ENCODE measurements around the gene CAMSAP1. TPM values are rescaled to one million over a fixed set of nuclear protein-coding genes. Genes with fewer than 3 reads are reported as not detected.

The CAMSAP1 gene
- total RNA-seq, 1 donor, result 26.1 TPM

- H2AFZ ChIP-seq (ENCODE audit: low read length), result no peak overlapping the region
- no peaks in the 10 kb centered on the region for H3K4me1 ChIP-seq (ENCODE audit: insufficient read depth, low read length)
- H3K27me3 ChIP-seq (ENCODE audit: insufficient read depth, low read length), result no peaks in the 10 kb centered on the region
- no peak overlapping the region for H3K4me2 ChIP-seq (ENCODE audit: insufficient read depth, low read length)
- no peaks in the 10 kb centered on the region for H3K9me3 ChIP-seq (ENCODE audit: low read depth, low read length)
- no peak for DNase-seq (ENCODE audit: insufficient read length, low spot score, missing footprints)
- no peaks in the 10 kb centered on the region for H3K36me3 ChIP-seq (ENCODE audit: insufficient read depth, low read length)
- no peak overlapping the region for H3K4me3 ChIP-seq (ENCODE audit: insufficient read depth, low read length)
- H3K79me2 ChIP-seq (ENCODE audit: insufficient read depth, low read length), result no peaks in the 10 kb centered on the region
- TF ChIP-seq CTCF (IDR thresholded peaks at IDR 0.05; ENCODE audit: extremely low read depth, low read depth, low read length), result no peak
- no peaks in the 10 kb centered on the region for H4K20me1 ChIP-seq (ENCODE audit: insufficient read depth, low read length)
- H3K27ac ChIP-seq (ENCODE audit: low read depth, low read length), result no peak overlapping the region
These were observed 137.2 kb downstream of the CAMSAP1 start for GRCh38 chr9:135770203-135770535.

- Histone ChIP-seq H3K4me1 (ENCODE audit: insufficient read depth, low read length) (no peaks in the 10 kb centered on the region), H3K9me3 (ENCODE audit: low read depth, low read length) (no peaks in the 10 kb centered on the region), H3K27me3 (ENCODE audit: insufficient read depth, low read length) (no peaks in the 10 kb centered on the region), H3K4me2 (ENCODE audit: insufficient read depth, low read length) (no peak overlapping the region), H3K27ac (ENCODE audit: low read depth, low read length) (no peak overlapping the region), H3K79me2 (ENCODE audit: insufficient read depth, low read length) (no peaks in the 10 kb centered on the region), H4K20me1 (ENCODE audit: insufficient read depth, low read length) (no peaks in the 10 kb centered on the region), H3K4me3 (ENCODE audit: insufficient read depth, low read length) (no peak overlapping the region), H2AFZ (ENCODE audit: low read length) (no peak overlapping the region), H3K36me3 (ENCODE audit: insufficient read depth, low read length) (no peaks in the 10 kb centered on the region)
- no peak for DNase-seq (ENCODE audit: insufficient read length, low spot score, missing footprints)
- TF ChIP-seq CTCF (IDR thresholded peaks at IDR 0.05; ENCODE audit: extremely low read depth, low read depth, low read length), result no peak
These were observed 137.7 kb downstream of the CAMSAP1 start for GRCh38 chr9:135769489-135770202.

GRCh38 chr9:135768516-135769218, 138.7 kb downstream of the CAMSAP1 start:
- TF ChIP-seq CTCF (IDR thresholded peaks at IDR 0.05; ENCODE audit: extremely low read depth, low read depth, low read length), result no peak
- H3K36me3 ChIP-seq (ENCODE audit: insufficient read depth, low read length), result no peaks in the 10 kb centered on the region

GRCh38 chr9:135766707-135767106, 140.6 kb downstream of the CAMSAP1 start:
- Histone ChIP-seq H3K4me2 (ENCODE audit: insufficient read depth, low read length) (no peak overlapping the region), H4K20me1 (ENCODE audit: insufficient read depth, low read length) (no peaks in the 10 kb centered on the region), H3K9me3 (ENCODE audit: low read depth, low read length) (no peaks in the 10 kb centered on the region), H3K36me3 (ENCODE audit: insufficient read depth, low read length) (no peaks in the 10 kb centered on the region), H2AFZ (ENCODE audit: low read length) (no peak overlapping the region), H3K27ac (ENCODE audit: low read depth, low read length) (no peak overlapping the region), H3K79me2 (ENCODE audit: insufficient read depth, low read length) (no peaks in the 10 kb centered on the region), H3K27me3 (ENCODE audit: insufficient read depth, low read length) (no peaks in the 10 kb centered on the region), H3K4me1 (ENCODE audit: insufficient read depth, low read length) (no peaks in the 10 kb centered on the region), H3K4me3 (ENCODE audit: insufficient read depth, low read length) (no peak overlapping the region)
- no peak for TF ChIP-seq CTCF (IDR thresholded peaks at IDR 0.05; ENCODE audit: extremely low read depth, low read depth, low read length)
- DNase-seq (ENCODE audit: insufficient read length, low spot score, missing footprints), result no peak

More at GRCh38 chr9:135768516-135769218, 138.7 kb downstream of the CAMSAP1 start:
- Histone ChIP-seq H3K4me2 (ENCODE audit: insufficient read depth, low read length) (no peak overlapping the region), H3K27ac (ENCODE audit: low read depth, low read length) (no peak overlapping the region), H3K79me2 (ENCODE audit: insufficient read depth, low read length) (no peaks in the 10 kb centered on the region), H3K9me3 (ENCODE audit: low read depth, low read length) (no peaks in the 10 kb centered on the region), H4K20me1 (ENCODE audit: insufficient read depth, low read length) (no peaks in the 10 kb centered on the region), H3K4me1 (ENCODE audit: insufficient read depth, low read length) (no peaks in the 10 kb centered on the region), H3K4me3 (ENCODE audit: insufficient read depth, low read length) (no peak overlapping the region), H3K27me3 (ENCODE audit: insufficient read depth, low read length) (no peaks in the 10 kb centered on the region), H2AFZ (ENCODE audit: low read length) (no peak overlapping the region)
- no peak for DNase-seq (ENCODE audit: insufficient read length, low spot score, missing footprints)

Data from osteoblast (primary cell).